Panc1 (cell line): Measurements from ENCODE around the gene GFRA1. TPM values are rescaled to one million over a fixed set of nuclear protein-coding genes. Genes with fewer than 3 reads are reported as not detected.

Experiments
- ATAC-seq: fragments of 200-7000 bp; cut with Tn5 transposase; 2 replicates; pipeline ENCODE4 v1.9.1; 2020; ENCODE audit warnings: mild to moderate bottlenecking, moderate library complexity
- BruUV-seq: library from RNA; stranded (reverse); fragments of 400-500 nt; replicated peaks from 2 replicates; lab custom pipeline; 2021; lab: Mats Ljungman, UMichigan
- CTCF ChIA-PET: fragments of 300-600 bp; sonication (Branson Sonifier 250); formaldehyde crosslinking; loops from one replicate; lab custom pipeline; 2022; ENCODE audit warnings: antibody characterized with exemption; lab: Charles Lee
- POLR2A ChIA-PET: fragments of 300-600 bp; sonication (Branson Sonifier 250); formaldehyde crosslinking; loops from one replicate; lab custom pipeline; 2022; ENCODE audit warnings: antibody characterized with exemption; lab: Charles Lee
- DNase-seq: peaks from one replicate; pipeline ENCODE4 v3.0.0-alpha.2; 2010; ENCODE audit warnings: low read depth, low spot score
- H3K27ac ChIP-seq: 2 replicates; pipeline ENCODE4 v1.5.1; 2011; ENCODE audit warnings: mild to moderate bottlenecking, low read length, inconsistent platforms
- H3K27me3 ChIP-seq: fragments of 200-500 bp; sonication (Bioruptor generic); 2 replicates; pipeline ENCODE4 v1.6.0; 2014; ENCODE audit warnings: low read length, inconsistent platforms; ENCODE audit not compliant: control insufficient read depth, insufficient read depth
- H3K36me3 ChIP-seq: fragments of 200-500 bp; sonication (Bioruptor generic); 2 replicates; pipeline ENCODE4 v1.5.1; 2014; ENCODE audit warnings: inconsistent platforms, mild to moderate bottlenecking, low read length, moderate library complexity; ENCODE audit not compliant: control insufficient read depth, insufficient read depth
- H3K4me1 ChIP-seq: 2 replicates; pipeline ENCODE4 v1.5.1; 2011; ENCODE audit warnings: inconsistent platforms, mild to moderate bottlenecking, low read length, moderate library complexity; ENCODE audit not compliant: control insufficient read depth, insufficient read depth
- H3K4me3 ChIP-seq, 2 experiments: 2 replicates each; pipeline ENCODE4 v1.5.1; 2011 to 2012; ENCODE audit warnings: low read depth in 2 of 2, low read length in 2 of 2, mild to moderate bottlenecking in 2 of 2, inconsistent platforms in 1 of 2, moderate library complexity in 1 of 2
- H3K9me3 ChIP-seq: fragments of 200-500 bp; sonication (Bioruptor generic); 2 replicates; pipeline ENCODE4 v1.5.1; 2014; ENCODE audit warnings: low read depth, mild to moderate bottlenecking, inconsistent platforms, low read length, moderate library complexity; ENCODE audit not compliant: control insufficient read depth, insufficient read depth
- CTCF ChIP-seq: fragments of 450-650 bp; IDR thresholded peaks from 2 replicates; pipeline ENCODE4 v1.5.1; 2017; ENCODE audit warnings: mild to moderate bottlenecking
- POLR2AphosphoS5 ChIP-seq: IDR thresholded peaks from 2 replicates; pipeline ENCODE4 v1.6.1; 2012; ENCODE audit warnings: mild to moderate bottlenecking, low read depth, low read length, moderate library complexity
- SIN3A ChIP-seq: IDR thresholded peaks from 2 replicates; pipeline ENCODE4 v1.6.1; 2012; ENCODE audit warnings: low read depth, mild to moderate bottlenecking, low read length, moderate library complexity, borderline replicate concordance; ENCODE audit not compliant: insufficient read depth
- TCF7L2 ChIP-seq: IDR thresholded peaks from 2 replicates; pipeline ENCODE4 v1.6.1; 2011; ENCODE audit warnings: mild to moderate bottlenecking, low read depth, low read length, inconsistent platforms
- in situ Hi-C: cut with HindIII; loops from 2 replicates; pipeline ENCODE4 v1.10.0; 2016; ENCODE audit warnings: low sequenced_read_pairs, low pct_unique_long_range_greater_than_20kb
- intact Hi-C: fragments of 100-400 bp; cut with micrococcal nuclease; formaldehyde crosslinking; loops from one replicate; pipeline ENCODE4 v1.10.0; 2022; ENCODE audit not compliant: unreplicated experiment
- total RNA-seq: library from RNA; stranded (reverse); gene quantifications from one replicate; pipeline ENCODE4 v1.2.1, GENCODE V29; 2021; ENCODE audit not compliant: unreplicated experiment
- TF ChIP-seq, protein P1 (sequence below), 2 experiments: IDR thresholded peaks; 2 replicates each; pipeline ENCODE4 v1.6.1; 2011 to 2012; ENCODE audit warnings: low read depth in 2 of 2, control low read depth in 1 of 2, low read length in 1 of 2, mild to moderate bottlenecking in 1 of 2, moderate library complexity in 1 of 2; ENCODE audit not compliant: insufficient read depth in 1 of 2

GFRA1 gene
- total RNA-seq, 1 experiment from 2014 or later = 0.10 TPM

- in situ Hi-C loops = no loop called here
- Histone ChIP-seq H3K4me1 (no peaks in the 10 kb centered on the region), H3K9me3 (no peaks in the 10 kb centered on the region), H3K4me3 (no peak overlapping the region), H3K27ac (no peak overlapping the region), H3K27me3 (no peaks in the 10 kb centered on the region), H3K36me3 (no peaks in the 10 kb centered on the region)
- ChIA-PET CTCF (no interaction called here), POLR2A (no interaction called here)
- intact Hi-C loops = no loop called here
- TF ChIP-seq TCF7L2 = no peak
- TF ChIP-seq, protein P1, sequence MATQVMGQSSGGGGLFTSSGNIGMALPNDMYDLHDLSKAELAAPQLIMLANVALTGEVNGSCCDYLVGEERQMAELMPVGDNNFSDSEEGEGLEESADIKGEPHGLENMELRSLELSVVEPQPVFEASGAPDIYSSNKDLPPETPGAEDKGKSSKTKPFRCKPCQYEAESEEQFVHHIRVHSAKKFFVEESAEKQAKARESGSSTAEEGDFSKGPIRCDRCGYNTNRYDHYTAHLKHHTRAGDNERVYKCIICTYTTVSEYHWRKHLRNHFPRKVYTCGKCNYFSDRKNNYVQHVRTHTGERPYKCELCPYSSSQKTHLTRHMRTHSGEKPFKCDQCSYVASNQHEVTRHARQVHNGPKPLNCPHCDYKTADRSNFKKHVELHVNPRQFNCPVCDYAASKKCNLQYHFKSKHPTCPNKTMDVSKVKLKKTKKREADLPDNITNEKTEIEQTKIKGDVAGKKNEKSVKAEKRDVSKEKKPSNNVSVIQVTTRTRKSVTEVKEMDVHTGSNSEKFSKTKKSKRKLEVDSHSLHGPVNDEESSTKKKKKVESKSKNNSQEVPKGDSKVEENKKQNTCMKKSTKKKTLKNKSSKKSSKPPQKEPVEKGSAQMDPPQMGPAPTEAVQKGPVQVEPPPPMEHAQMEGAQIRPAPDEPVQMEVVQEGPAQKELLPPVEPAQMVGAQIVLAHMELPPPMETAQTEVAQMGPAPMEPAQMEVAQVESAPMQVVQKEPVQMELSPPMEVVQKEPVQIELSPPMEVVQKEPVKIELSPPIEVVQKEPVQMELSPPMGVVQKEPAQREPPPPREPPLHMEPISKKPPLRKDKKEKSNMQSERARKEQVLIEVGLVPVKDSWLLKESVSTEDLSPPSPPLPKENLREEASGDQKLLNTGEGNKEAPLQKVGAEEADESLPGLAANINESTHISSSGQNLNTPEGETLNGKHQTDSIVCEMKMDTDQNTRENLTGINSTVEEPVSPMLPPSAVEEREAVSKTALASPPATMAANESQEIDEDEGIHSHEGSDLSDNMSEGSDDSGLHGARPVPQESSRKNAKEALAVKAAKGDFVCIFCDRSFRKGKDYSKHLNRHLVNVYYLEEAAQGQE (IDR thresholded peaks at IDR 0.05; ENCODE audit: insufficient read depth in 1 of 2, low read depth in 2 of 2, low read length in 1 of 2) = no peak
- no peak for TF ChIP-seq SIN3A
- no peak for TF ChIP-seq CTCF
- TF ChIP-seq POLR2AphosphoS5 = no peak
- BruUV-seq = no TSS peak
- ATAC-seq = no peak
- no peak for DNase-seq
These were observed 200.0 kb downstream of the GFRA1 start for GRCh38 chr10:116073001-116073400.

- intact Hi-C loops (no loop called here), in situ Hi-C loops (no loop called here)
- DNase-seq = no peak
- H3K27me3 ChIP-seq = peaks cover 2% of the 10 kb centered on the region; the same call in 1 of the 2 replicates
- CTCF ChIA-PET = no interaction called here
- POLR2A ChIA-PET = no interaction called here
- no peak overlapping the region for H3K27ac ChIP-seq
- H3K4me1 ChIP-seq = no peaks in the 10 kb centered on the region
- no peaks in the 10 kb centered on the region for H3K9me3 ChIP-seq
- BruUV-seq = no TSS peak
- TF ChIP-seq POLR2AphosphoS5 (no peak), CTCF (no peak), SIN3A (no peak), TCF7L2 (no peak)
- TF ChIP-seq, protein P1 (IDR thresholded peaks at IDR 0.05; ENCODE audit: insufficient read depth in 1 of 2, low read depth in 2 of 2, low read length in 1 of 2) = no peak
- no peaks in the 10 kb centered on the region for H3K36me3 ChIP-seq
- no peak overlapping the region for H3K4me3 ChIP-seq
- no peak for ATAC-seq
These were observed 201.4 kb downstream of the GFRA1 start for GRCh38 chr10:116071453-116072148.
